ENCODE results near the gene CD7. TPM values are rescaled to one million over a fixed set of nuclear protein-coding genes. Genes with fewer than 3 reads are reported as not detected.

Gene CD7
- total and polyA plus RNA-seq, 8 donors, result 2.0 to 8.6 (median 3.7) TPM; not detected in 3

DNA sequence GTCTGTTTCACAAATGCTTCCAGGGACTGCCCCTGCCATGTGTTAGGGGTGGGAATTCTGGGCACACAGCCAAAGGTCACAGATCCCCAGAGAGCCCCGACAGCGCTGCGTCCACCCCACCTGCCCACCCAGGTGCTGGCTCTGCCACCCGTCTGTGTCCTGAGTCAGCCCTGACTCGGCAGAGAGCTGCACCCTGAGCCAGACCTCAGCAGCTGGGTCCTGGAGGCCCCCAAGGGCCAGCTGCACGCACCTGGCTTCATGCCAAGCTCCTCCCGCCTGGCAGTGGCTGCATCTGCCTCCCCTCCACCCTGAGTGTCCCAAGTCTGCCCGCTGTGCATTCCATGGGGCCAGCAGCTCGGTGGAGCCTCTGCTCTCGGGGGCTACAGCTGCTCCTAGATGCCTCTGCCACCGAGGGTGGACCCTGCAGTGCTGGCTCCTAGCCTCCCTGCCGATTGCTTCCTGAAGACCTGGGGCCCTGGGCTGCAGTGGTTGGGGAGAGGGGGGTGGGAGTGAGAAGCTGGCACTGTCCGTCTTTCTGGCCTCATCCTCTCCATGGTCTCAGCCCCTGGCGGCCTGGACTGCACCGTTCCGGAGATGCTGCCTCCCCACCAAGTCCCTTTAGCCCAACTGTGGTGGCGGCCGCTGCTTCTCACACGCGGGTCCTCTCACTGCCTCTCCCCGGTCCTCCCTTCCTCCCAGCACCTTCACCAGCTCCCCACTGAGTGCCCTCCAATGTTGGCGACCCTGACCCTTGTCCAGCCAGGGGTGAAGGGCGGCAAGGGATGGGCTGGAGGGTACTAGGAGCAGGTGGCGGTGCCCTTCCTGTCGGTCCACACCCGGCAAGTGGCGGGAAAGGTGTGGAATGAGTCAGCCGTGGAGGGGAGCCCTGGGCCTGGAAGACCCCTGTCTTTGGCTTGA is 13.2 kb upstream of the CD7 start:
- H3K4me1 ChIP-seq, result peaks cover 43 to 76% (median 72%) of the 10 kb centered on the region in 4 donors
- peak in 1 of 2 donors; percentile 91 for DNase-seq
- H3K36me3 ChIP-seq, result peaks cover 0 to 9% (median 4%) of the 10 kb centered on the region in 4 donors
- TF ChIP-seq POLR2A (IDR thresholded peaks at IDR 0.05), result no peak
- TF ChIP-seq POLR2AphosphoS5 (IDR thresholded peaks at IDR 0.05), result no peak
- no peak for TF ChIP-seq EP300 (IDR thresholded peaks at IDR 0.05)
- TF ChIP-seq, protein P1, sequence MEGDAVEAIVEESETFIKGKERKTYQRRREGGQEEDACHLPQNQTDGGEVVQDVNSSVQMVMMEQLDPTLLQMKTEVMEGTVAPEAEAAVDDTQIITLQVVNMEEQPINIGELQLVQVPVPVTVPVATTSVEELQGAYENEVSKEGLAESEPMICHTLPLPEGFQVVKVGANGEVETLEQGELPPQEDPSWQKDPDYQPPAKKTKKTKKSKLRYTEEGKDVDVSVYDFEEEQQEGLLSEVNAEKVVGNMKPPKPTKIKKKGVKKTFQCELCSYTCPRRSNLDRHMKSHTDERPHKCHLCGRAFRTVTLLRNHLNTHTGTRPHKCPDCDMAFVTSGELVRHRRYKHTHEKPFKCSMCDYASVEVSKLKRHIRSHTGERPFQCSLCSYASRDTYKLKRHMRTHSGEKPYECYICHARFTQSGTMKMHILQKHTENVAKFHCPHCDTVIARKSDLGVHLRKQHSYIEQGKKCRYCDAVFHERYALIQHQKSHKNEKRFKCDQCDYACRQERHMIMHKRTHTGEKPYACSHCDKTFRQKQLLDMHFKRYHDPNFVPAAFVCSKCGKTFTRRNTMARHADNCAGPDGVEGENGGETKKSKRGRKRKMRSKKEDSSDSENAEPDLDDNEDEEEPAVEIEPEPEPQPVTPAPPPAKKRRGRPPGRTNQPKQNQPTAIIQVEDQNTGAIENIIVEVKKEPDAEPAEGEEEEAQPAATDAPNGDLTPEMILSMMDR (IDR thresholded peaks at IDR 0.05), result no peak
- WGBS, 5 donors, result 42 to 72% (median 49%) methylated on average over 16 to 28 of the region's 28 CpGs
- H3K27me3 ChIP-seq, result no peaks in the 10 kb centered on the region
- no peak overlapping the region for H3K27ac ChIP-seq
- H3K4me3 ChIP-seq, result peak overlapping the region in 1 of 4 donors; percentile 72
- intact Hi-C loops (cut with DNase I; ENCODE audit: low total_unique reads), result no loop called here
- no peaks in the 10 kb centered on the region for H3K9me3 ChIP-seq

- Histone ChIP-seq H3K36me3 (peaks cover 0 to 9% (median 4%) of the 10 kb centered on the region in 4 donors), H3K4me1 (peaks cover 35 to 74% (median 70%) of the 10 kb centered on the region in 4 donors), H3K9me3 (no peaks in the 10 kb centered on the region), H3K27ac (no peak overlapping the region), H3K27me3 (no peaks in the 10 kb centered on the region), H3K4me3 (peak overlapping the region in 1 of 4 donors; percentile 72)
- intact Hi-C loops (cut with DNase I; ENCODE audit: low total_unique reads), result no loop called here
- DNase-seq, result no peak
- WGBS, 5 donors, result 75 to 92% (median 83%) methylated on average over 6 to 19 of the region's 19 CpGs
- TF ChIP-seq POLR2AphosphoS5 (IDR thresholded peaks at IDR 0.05) (no peak), EP300 (IDR thresholded peaks at IDR 0.05) (no peak), POLR2A (IDR thresholded peaks at IDR 0.05) (no peak)
- TF ChIP-seq, protein P1 (IDR thresholded peaks at IDR 0.05), result no peak
Measured at GRCh38 chr17:82329683-82330321, 12.4 kb upstream of the CD7 start.

GRCh38 chr17:82328994-82329507 is 11.6 kb upstream of the CD7 start:
- Histone ChIP-seq H3K4me1 (peaks cover 27 to 72% (median 65%) of the 10 kb centered on the region in 4 donors), H3K27ac (peak overlapping the region in 2 of 5 donors; percentile 18 to 46), H3K27me3 (no peaks in the 10 kb centered on the region), H3K4me3 (peak overlapping the region in 1 of 4 donors; percentile 13), H3K36me3 (peaks cover 0 to 10% (median 4%) of the 10 kb centered on the region in 4 donors), H3K9me3 (no peaks in the 10 kb centered on the region)
- 79 to 92% (median 85%) methylated on average over 6 to 15 of the region's 15 CpGs for WGBS, 5 donors
- TF ChIP-seq EP300 (IDR thresholded peaks at IDR 0.05) (no peak), POLR2AphosphoS5 (IDR thresholded peaks at IDR 0.05) (no peak), POLR2A (IDR thresholded peaks at IDR 0.05) (no peak)
- TF ChIP-seq, protein P1 (IDR thresholded peaks at IDR 0.05), result no peak
- no peak for DNase-seq
- intact Hi-C loops (cut with DNase I; ENCODE audit: low total_unique reads), result no loop called here

Data from stomach (tissue), 9 donors.